Measurements from ENCODE around the gene C22orf15.

The C22orf15 gene

DNA sequence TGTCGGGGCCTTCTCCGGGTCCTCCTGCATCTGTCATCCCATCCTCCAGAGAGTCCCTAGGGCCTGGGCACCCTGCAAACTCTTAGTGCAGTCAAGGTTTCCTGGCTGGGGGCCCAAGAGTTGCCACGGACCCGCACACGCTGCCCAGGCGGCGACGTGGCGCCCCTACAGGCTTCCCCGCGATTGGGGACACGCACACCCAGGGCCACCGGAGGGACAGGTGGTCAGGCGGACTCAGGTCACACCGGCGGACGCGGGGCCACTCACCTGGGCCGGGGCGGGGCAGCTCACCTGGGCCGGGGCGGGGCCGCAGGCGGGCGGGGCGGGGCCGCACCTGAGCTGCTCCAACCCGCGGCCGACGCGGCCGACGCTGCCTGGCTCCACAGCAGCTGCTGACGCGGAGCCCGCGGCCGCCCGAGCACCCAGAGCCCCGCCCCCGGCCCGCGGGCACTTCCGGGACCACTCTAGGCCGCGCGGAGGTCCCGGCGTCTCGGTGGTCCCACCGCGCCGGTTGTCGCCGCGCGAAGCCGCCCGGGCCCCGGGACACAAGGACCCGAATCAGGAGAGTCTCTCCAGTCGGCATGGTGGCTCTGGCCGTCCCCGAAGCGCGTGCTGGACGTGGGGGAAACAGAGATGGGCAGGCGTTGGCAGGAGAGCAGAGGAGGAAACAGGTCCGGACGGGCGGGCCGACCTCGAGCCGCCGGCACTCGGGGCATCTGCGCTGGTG, 11.9 kb upstream of the C22orf15 start, which contains the start of gene ZNF70:
Gene ZNF70 (minus strand): TSS at position 399 of the 727 bp plus-strand sequence. CDS start 5,972 bp downstream, outside the sequence.
- DNase-seq (ENCODE audit: low read depth): peak; percentile 75

DNA sequence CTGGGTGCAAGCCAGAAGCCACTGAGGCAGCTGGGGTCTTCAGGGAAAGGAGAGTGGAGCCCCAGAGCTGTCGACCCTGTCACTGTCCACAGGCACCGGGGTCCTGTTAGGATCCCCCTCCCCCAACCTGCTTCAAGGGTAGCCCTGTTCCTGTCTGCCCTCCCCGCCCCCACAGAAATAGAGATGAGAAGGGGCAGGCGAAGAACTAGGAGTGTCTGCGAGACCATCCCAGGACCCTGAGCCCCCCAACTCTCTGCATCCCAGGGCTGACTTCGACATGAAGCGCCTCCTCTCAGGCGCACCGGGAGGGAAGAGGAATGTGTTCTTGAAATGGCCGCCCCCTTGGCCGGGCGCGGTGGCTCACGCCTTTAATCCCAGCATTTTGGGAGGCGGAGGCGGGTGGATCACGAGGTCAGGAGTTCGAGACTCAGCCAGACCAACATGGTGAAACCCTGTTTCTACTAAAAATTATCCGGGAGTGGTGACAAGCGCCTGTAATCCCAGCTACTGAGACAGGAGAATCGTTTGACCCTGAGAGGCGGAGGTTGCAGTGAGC, 11.3 kb upstream of the C22orf15 start:
- no peak for DNase-seq (ENCODE audit: low read depth)

DNA sequence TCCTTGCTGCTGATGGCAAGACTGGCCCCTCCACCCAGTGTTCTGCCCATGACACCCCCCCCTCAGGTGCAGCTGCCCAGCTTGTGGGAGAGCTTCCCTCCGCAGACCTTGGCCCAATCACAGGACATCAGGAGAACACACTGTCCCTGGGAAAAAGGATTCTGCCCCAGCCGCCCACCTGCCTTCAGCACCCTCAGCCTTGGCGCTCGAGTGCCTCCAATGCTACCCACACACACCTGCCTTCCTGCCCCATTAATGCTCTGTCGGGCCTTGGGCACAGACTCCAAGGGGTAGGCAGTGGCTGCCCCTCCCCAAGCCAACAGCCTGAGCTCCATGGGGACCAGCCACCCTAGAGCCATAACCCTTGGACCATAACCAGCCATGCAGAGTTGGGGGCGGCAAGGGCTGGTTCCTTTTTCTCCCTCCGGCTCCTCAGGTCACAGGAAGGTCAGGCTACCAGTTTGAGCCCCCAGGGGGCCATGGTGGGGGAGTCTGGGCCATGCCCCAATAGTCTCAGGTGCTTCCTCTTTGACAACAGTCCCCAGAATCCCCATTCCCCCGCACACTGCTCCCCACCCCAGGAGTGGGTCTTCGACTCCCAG, 10.6 kb upstream of the C22orf15 start:
- DNase-seq (ENCODE audit: low read depth): no peak

GRCh38 chr22:23752750-23753149, 10.0 kb upstream of the C22orf15 start:
- no peak for DNase-seq (ENCODE audit: low read depth)

DNA sequence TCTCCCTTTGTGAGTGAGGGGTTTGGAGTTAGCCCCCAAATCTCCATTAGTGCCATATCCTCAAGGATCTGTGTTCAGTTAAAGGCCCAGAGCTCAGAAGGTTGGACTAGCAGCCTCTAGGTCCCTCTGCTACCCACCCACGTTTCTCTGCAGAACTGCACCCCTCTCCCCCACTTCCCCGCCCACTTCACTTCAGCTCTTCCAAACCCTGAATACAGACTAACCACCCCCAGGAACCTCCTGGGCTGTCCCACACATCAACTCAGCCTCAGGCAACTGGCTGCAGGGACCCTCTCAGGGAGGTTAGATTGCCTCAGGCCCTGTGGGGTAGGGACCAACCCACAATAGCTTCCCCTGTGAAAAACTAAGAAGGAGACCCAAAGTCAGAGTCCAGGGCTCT, 9.4 kb upstream of the C22orf15 start:
- no peak for DNase-seq (ENCODE audit: low read depth)

GRCh38 chr22:23754220-23754919, 8.4 kb upstream of the C22orf15 start, which contains the start of gene VPREB3:
Gene VPREB3, minus strand, starts transcription at chr22:23754425. Its CDS starts 62 bp downstream, at chr22:23754363.
- no peak for DNase-seq (ENCODE audit: low read depth)

GRCh38 chr22:23754980-23755636, 7.7 kb upstream of the C22orf15 start:
- no peak for DNase-seq (ENCODE audit: low read depth)

- DNase-seq (ENCODE audit: low read depth): no peak
Observed at GRCh38 chr22:23755711-23756110, 7.1 kb upstream of the C22orf15 start.

DNA sequence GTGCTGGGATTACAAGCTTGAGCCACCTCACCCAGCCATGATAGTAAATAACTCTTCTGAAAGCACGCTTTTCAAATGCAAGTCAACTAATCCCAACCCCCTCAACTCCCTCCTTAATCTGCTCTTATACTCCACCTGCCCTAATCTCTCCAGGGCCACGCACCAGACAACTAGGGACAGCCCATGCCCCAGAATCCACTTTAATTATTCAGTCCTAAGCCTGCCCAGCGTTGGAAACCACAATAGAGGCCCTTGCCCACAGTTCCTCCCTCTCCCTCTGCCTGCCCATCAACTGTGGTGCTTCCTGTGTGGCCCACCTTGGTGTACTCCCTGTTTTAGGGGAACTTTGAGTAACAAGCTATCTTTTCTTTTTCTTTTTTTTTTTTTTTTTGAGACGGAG, 5.9 kb upstream of the C22orf15 start:
- no peak for DNase-seq (ENCODE audit: low read depth)

DNA sequence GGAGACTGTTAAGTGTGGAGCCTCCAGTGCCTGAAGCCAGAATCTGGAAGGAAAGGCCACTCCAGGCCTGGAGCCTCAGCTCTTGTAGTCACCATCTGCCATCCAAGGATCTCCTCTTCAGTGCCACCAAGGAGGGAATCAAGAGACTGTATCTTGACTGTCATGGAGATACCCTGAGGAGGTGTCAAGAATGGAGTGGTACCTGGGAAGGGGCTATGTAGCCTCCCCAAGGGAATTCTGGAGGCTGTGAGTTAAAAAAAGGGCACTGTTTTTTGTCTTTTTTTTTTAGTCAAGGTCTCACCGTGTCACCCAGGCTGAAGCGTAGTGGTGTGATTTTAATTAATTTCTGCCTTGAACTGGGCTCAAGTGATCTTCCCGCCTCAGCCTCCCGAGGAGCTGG, 3.2 kb upstream of the C22orf15 start:
- no peak for DNase-seq (ENCODE audit: low read depth)

- DNase-seq (ENCODE audit: low read depth): no peak
Observed at GRCh38 chr22:23760056-23760455, 2.7 kb upstream of the C22orf15 start.

DNA sequence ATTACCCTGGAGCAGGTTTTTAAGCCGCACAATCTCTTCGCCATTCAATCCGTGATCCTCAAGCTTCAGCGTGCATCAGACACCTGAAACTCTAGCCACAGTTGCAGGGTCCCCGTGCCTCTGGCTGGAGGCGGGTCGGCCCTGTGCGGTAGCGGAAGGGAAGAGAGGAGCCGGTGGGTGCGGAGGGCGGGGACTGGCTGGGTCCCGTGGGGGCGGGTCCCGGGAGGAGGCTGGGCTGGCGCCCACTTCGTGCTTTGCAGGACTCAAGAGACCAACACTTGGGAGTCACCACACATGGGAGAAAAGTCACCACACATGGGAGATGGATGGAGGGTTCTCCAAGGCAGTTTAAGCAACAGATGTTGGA, 772 bp downstream of the C22orf15 start:
- no peak for DNase-seq (ENCODE audit: low read depth)

- no peak for DNase-seq (ENCODE audit: low read depth)
Observed at GRCh38 chr22:23763954-23764353, 1.2 kb downstream of the C22orf15 start.

GRCh38 chr22:23764899-23765881, 2.4 kb downstream of the C22orf15 start:
- DNase-seq (ENCODE audit: low read depth): no peak

DNA sequence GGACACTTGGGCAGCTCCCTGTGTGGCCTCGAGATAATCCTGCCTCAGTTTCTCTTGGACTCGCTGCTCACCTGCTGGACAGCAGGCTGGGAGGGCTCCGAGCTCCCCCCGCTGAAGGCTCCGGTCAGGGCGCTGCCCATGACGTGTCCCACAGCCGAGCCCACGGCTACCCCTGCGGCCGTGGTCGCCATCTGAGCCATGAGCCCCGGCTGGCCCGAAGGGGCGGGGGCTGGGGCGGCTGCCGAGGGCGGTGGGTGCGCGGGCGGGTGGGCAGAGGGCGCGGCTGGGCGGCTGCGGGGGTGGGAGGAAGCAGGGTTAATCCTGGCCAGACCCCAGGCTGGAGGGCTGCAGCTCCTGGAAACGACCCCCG, 4.5 kb downstream of the C22orf15 start:
- no peak for DNase-seq (ENCODE audit: low read depth)

GRCh38 chr22:23767673-23768548, 5.1 kb downstream of the C22orf15 start, which contains the start of gene CHCHD10:
Gene CHCHD10, minus strand, starts transcription at chr22:23767972. Its CDS starts 98 bp downstream, at chr22:23767874.
- peak; percentile 52 for DNase-seq (ENCODE audit: low read depth)

DNA sequence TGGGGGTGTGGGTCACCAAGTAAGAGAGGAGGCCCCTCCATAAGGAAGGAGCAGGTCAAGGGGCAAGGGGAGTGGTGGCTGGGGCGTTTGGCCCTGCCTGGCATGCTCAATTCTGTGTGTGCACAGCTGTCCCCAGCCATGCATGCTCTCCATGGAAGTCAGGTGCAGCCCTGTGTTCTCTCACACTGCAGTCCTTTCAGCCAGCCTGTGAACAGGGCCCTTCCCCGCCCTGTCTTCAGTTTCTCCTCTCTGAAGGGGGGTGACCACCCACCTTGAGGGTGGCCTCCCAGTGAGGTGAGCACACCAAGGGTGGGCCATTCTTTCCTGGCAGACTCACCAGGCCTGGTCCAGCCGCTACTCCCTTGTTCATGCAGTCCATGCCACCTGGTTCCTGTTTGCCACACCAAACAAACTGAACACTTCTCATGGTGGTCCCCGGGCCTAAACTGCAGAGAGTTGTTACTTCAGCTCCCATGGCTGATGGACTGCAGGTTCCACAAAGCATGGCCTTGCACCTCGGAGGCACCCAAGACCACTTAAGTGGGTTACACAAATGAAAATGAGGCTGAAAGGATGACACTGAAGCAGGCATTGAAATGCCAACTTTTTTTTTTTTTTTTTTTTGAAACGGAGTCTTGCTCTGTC, 6.7 kb downstream of the C22orf15 start:
- DNase-seq (ENCODE audit: low read depth): no peak

- DNase-seq (ENCODE audit: low read depth): no peak
Observed at GRCh38 chr22:23772315-23772648, 9.5 kb downstream of the C22orf15 start.

DNA sequence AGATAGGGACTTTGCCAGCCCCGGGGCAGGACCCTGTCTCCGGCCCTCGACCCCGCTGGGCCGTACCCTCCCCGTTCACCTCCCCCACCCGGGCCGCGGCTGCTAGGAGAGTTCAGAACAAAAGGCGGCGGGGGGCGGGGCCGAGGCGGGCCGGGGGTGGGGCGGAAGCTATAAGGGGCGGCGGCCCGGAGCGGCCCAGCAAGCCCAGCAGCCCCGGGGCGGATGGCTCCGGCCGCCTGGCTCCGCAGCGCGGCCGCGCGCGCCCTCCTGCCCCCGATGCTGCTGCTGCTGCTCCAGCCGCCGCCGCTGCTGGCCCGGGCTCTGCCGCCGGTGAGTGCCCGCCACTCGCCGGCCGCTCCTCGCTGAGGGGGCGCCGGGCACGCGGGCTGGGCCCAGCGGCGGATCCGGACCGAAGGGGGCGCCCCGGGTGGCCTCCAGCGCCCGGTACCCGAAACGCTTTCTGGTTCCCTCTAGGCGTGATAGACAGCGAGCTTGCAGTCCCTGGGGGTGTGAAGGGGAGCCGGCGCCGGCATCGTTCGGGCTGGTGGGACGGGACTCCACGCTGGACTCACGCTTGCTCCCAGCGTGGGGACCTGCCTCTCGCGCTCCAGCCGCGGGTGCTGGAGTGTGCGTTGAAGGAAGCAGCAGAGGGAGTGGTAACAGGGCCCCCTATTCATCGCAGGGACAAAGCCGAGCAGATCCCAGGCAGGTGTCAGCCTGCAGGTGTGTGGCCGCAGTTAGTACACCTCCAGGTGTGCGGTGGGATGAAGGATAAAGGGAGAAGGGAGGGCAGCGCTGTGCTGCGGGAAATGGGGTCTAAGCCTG, 10.1 kb downstream of the C22orf15 start, which contains the start of gene MMP11:
Gene MMP11 (plus strand): TSS at position 201 of the 825 bp plus-strand sequence. CDS start 22 bp downstream, at position 223.
- DNase-seq (ENCODE audit: low read depth): peak; percentile 20

Measured in T-helper 22 cell (primary cell).